GM13976 (cell line): ENCODE data around the gene C1QTNF5.

Experiments used
- DNase-seq: peaks from one replicate; pipeline ENCODE4 v3.0.0; 2012; ENCODE audit warnings: low spot score
- CTCF ChIP-seq: IDR thresholded peaks from 2 replicates; pipeline ENCODE4 v1.5.1; 2012; ENCODE audit warnings: borderline replicate concordance, mild to moderate bottlenecking; ENCODE audit not compliant: insufficient read depth; ENCODE audit errors: extremely low read depth, missing control alignments, control extremely low read depth
- in situ Hi-C: fragments of 300-500 bp; cut with MboI; formaldehyde crosslinking; loops from one replicate; pipeline ENCODE4 v1.12.0; 2022; ENCODE audit warnings: low sequenced_read_pairs, mixed read lengths, inconsistent platforms; ENCODE audit not compliant: unreplicated experiment

The C1QTNF5 gene

GRCh38 chr11:119342362-119343130 is 1.9 kb upstream of the C1QTNF5 start:
- no peak for TF ChIP-seq CTCF
- in situ Hi-C loops = no loop called here
- no peak for DNase-seq

- no peak for TF ChIP-seq CTCF
- in situ Hi-C loops = no loop called here
- no peak for DNase-seq
Observed at GRCh38 chr11:119342023-119342300, 1.3 kb upstream of the C1QTNF5 start.

- DNase-seq = no peak
- in situ Hi-C loops = no loop called here
- TF ChIP-seq CTCF = no peak
Observed at GRCh38 chr11:119341222-119342022, 739 bp upstream of the C1QTNF5 start.

- TF ChIP-seq CTCF = peak; percentile 80
- DNase-seq = peak; percentile 88
- in situ Hi-C loops = no loop called here
Observed at GRCh38 chr11:119339589-119340334, 921 bp downstream of the C1QTNF5 start.

- no peak for DNase-seq
- in situ Hi-C loops = no loop called here
- no peak for TF ChIP-seq CTCF
Observed at GRCh38 chr11:119338965-119339588, 1.6 kb downstream of the C1QTNF5 start.

GRCh38 chr11:119338318-119338890 is 2.3 kb downstream of the C1QTNF5 start:
- peak; percentile 69 for TF ChIP-seq CTCF
- DNase-seq = peak; percentile 88
- in situ Hi-C loops = no loop called here
